SK-N-MC (cell line): ENCODE results near the gene COL21A1.

Source experiments
- EZH2 ChIP-seq: fragments of 200-600 bp; sonication (generic); IDR thresholded peaks from one replicate; pipeline ENCODE4 v1.6.1; 2017; ENCODE audit warnings: antibody characterized with exemption
- POLR2AphosphoS5 ChIP-seq: IDR thresholded peaks from 2 replicates; pipeline ENCODE4 v1.6.1; 2012; ENCODE audit warnings: mild to moderate bottlenecking, low read depth, low read length, borderline replicate concordance

- TF ChIP-seq POLR2AphosphoS5: no peak
- no peak for TF ChIP-seq EZH2
These were observed 86.9 kb downstream of the COL21A1 start for GRCh38 chr6:56160489-56160888.
